ENCODE measurements around the gene CNPY1.
A peak's percentile ranks its signal among the peaks of the same experiment; 100 is the strongest.
"Not testable (repeated sequence)": the region's sequence is repeated elsewhere in the genome, so short reads cannot be mapped to it uniquely, and the experiment has no call there.

The CNPY1 gene

GRCh38 chr7:155566011-155566836 lies 19.9 kb upstream of the CNPY1 start:
- no peak for TF ChIP-seq CTCF (conservative IDR thresholded peaks at IDR 0.05; ENCODE audit: low read length)

GRCh38 chr7:155565596-155565995 lies 19.2 kb upstream of the CNPY1 start:
- no peak overlapping the region for H3K4me3 ChIP-seq (ENCODE audit: low read length)
- TF ChIP-seq CTCF (conservative IDR thresholded peaks at IDR 0.05; ENCODE audit: low read length) = no peak
- DNase-seq (ENCODE audit: low read depth) = no peak

More at GRCh38 chr7:155566011-155566836, 19.9 kb upstream of the CNPY1 start:
- no peak overlapping the region for H3K4me3 ChIP-seq (ENCODE audit: low read length)
- no peak for DNase-seq (ENCODE audit: low read depth)

GRCh38 chr7:155562976-155563375 lies 16.6 kb upstream of the CNPY1 start:
- not testable (repeated sequence) for H3K4me3 ChIP-seq (ENCODE audit: low read length); DNase-seq (ENCODE audit: low read depth)

GRCh38 chr7:155562106-155562505 lies 15.7 kb upstream of the CNPY1 start:
- no peak for DNase-seq (ENCODE audit: low read depth)
- no peak overlapping the region for H3K4me3 ChIP-seq (ENCODE audit: low read length)
- TF ChIP-seq CTCF (conservative IDR thresholded peaks at IDR 0.05; ENCODE audit: low read length) = no peak

- peak; percentile 8 for DNase-seq (ENCODE audit: low read depth)
- TF ChIP-seq CTCF (conservative IDR thresholded peaks at IDR 0.05; ENCODE audit: low read length) = no peak
Measured at GRCh38 chr7:155560982-155561686, 14.8 kb upstream of the CNPY1 start.

GRCh38 chr7:155560196-155560885 lies 14.0 kb upstream of the CNPY1 start:
- H3K4me3 ChIP-seq (ENCODE audit: low read length) = no peak overlapping the region
- TF ChIP-seq CTCF (conservative IDR thresholded peaks at IDR 0.05; ENCODE audit: low read length) = no peak

More at GRCh38 chr7:155560982-155561686, 14.8 kb upstream of the CNPY1 start:
- no peak overlapping the region for H3K4me3 ChIP-seq (ENCODE audit: low read length)

GRCh38 chr7:155559519-155560108 lies 13.3 kb upstream of the CNPY1 start:
- no peak overlapping the region for H3K4me3 ChIP-seq (ENCODE audit: low read length)
- TF ChIP-seq CTCF (conservative IDR thresholded peaks at IDR 0.05; ENCODE audit: low read length) = no peak
- DNase-seq (ENCODE audit: low read depth) = no peak

More at GRCh38 chr7:155560196-155560885, 14.0 kb upstream of the CNPY1 start:
- DNase-seq (ENCODE audit: low read depth) = no peak

Data from AG10803 (cell line).